HepG2 (cell line): ENCODE measurements around the gene ATAD3C.

Source experiments
- BCL6 ChIP-seq: IDR thresholded peaks from 2 replicates; pipeline ENCODE4 v1.6.1; 2016; ENCODE audit warnings: missing genetic modification reagents, missing compliant biosample characterization
- CTCF ChIP-seq: sonication (generic); formaldehyde crosslinking; IDR thresholded peaks from 2 replicates; pipeline ENCODE4 v1.5.0; 2020; ENCODE audit warnings: mild to moderate bottlenecking, missing genetic modification reagents, moderate library complexity
- EP300 ChIP-seq, 3 experiments: sonication (generic) in 1 of 3; formaldehyde crosslinking in 1 of 3; IDR thresholded peaks; 2 replicates each; pipeline versions ENCODE4 v1.5.1 to v1.6.1; 2011 to 2020; ENCODE audit warnings: low read depth in 2 of 3, low read length in 2 of 3, borderline replicate concordance in 1 of 3, improper control_type of control experiment in 1 of 3, mild to moderate bottlenecking in 1 of 3, missing genetic modification reagents in 1 of 3, moderate library complexity in 1 of 3
- NR2C2 ChIP-seq: sonication (generic); formaldehyde crosslinking; IDR thresholded peaks from 2 replicates; pipeline ENCODE4 v1.4.0; 2020; ENCODE audit warnings: missing genetic modification reagents, mild to moderate bottlenecking, moderate library complexity, borderline replicate concordance
- RELA ChIP-seq: sonication (generic); formaldehyde crosslinking; IDR thresholded peaks from 2 replicates; pipeline ENCODE4 v1.4.0; 2020; ENCODE audit warnings: missing genetic modification reagents
- RFX5 ChIP-seq: IDR thresholded peaks from 2 replicates; pipeline ENCODE4 v1.6.1; 2011; ENCODE audit warnings: low read depth, low read length, improper control_type of control experiment
- SAFB2 ChIP-seq: sonication (generic); formaldehyde crosslinking; IDR thresholded peaks from 2 replicates; pipeline ENCODE4 v1.5.1; 2020; ENCODE audit warnings: missing genetic modification reagents, low read depth, mild to moderate bottlenecking, borderline replicate concordance
- SIN3B ChIP-seq: fragments of 150-350 bp; IDR thresholded peaks from 2 replicates; pipeline ENCODE4 v1.6.1; 2014; ENCODE audit warnings: low read length
- SMAD3 ChIP-seq: sonication (generic); formaldehyde crosslinking; IDR thresholded peaks from 2 replicates; pipeline ENCODE4 v1.4.0; 2020; ENCODE audit warnings: missing genetic modification reagents
- ZZZ3 ChIP-seq: sonication (generic); formaldehyde crosslinking; IDR thresholded peaks from 2 replicates; pipeline ENCODE4 v1.4.0; 2020; ENCODE audit warnings: missing genetic modification reagents, mild to moderate bottlenecking, borderline replicate concordance
- TF ChIP-seq, protein P1 (sequence below): sonication (generic); formaldehyde crosslinking; IDR thresholded peaks from 2 replicates; pipeline ENCODE4 v1.4.0; 2020; ENCODE audit warnings: missing genetic modification reagents
- TF ChIP-seq, protein P2 (sequence below): sonication (generic); formaldehyde crosslinking; IDR thresholded peaks from 2 replicates; pipeline ENCODE4 v1.4.0; 2020; ENCODE audit warnings: low read depth, mild to moderate bottlenecking, missing genetic modification reagents
- TF ChIP-seq, protein P3 (sequence below), 2 experiments: sonication (generic) in 1 of 2; formaldehyde crosslinking in 1 of 2; IDR thresholded peaks; 2 replicates each; pipeline versions ENCODE4 v1.5.1 to v1.6.1; 2011 to 2020; ENCODE audit warnings: borderline replicate concordance in 1 of 2, low read depth in 1 of 2, low read length in 1 of 2, mild to moderate bottlenecking in 1 of 2, missing genetic modification reagents in 1 of 2, moderate library complexity in 1 of 2

- TF ChIP-seq RFX5 (no peak), CTCF (CRISPR knock-in tag) (no peak), EP300 (IDR thresholded peaks at IDR 0.05; ENCODE audit: low read depth in 2 of 2, low read length in 2 of 2) (no peak), EP300 (CRISPR knock-in tag; IDR thresholded peaks at IDR 0.05; ENCODE audit: borderline replicate concordance) (no peak), BCL6 (CRISPR knock-in tag) (no peak), ZZZ3 (no peak), NR2C2 (CRISPR knock-in tag) (no peak), SIN3B (no peak), RELA (CRISPR knock-in tag) (no peak), SMAD3 (CRISPR knock-in tag) (no peak), SAFB2 (CRISPR knock-in tag) (no peak)
- TF ChIP-seq, protein P1, sequence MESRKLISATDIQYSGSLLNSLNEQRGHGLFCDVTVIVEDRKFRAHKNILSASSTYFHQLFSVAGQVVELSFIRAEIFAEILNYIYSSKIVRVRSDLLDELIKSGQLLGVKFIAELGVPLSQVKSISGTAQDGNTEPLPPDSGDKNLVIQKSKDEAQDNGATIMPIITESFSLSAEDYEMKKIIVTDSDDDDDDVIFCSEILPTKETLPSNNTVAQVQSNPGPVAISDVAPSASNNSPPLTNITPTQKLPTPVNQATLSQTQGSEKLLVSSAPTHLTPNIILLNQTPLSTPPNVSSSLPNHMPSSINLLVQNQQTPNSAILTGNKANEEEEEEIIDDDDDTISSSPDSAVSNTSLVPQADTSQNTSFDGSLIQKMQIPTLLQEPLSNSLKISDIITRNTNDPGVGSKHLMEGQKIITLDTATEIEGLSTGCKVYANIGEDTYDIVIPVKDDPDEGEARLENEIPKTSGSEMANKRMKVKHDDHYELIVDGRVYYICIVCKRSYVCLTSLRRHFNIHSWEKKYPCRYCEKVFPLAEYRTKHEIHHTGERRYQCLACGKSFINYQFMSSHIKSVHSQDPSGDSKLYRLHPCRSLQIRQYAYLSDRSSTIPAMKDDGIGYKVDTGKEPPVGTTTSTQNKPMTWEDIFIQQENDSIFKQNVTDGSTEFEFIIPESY: no peak
- TF ChIP-seq, protein P2, sequence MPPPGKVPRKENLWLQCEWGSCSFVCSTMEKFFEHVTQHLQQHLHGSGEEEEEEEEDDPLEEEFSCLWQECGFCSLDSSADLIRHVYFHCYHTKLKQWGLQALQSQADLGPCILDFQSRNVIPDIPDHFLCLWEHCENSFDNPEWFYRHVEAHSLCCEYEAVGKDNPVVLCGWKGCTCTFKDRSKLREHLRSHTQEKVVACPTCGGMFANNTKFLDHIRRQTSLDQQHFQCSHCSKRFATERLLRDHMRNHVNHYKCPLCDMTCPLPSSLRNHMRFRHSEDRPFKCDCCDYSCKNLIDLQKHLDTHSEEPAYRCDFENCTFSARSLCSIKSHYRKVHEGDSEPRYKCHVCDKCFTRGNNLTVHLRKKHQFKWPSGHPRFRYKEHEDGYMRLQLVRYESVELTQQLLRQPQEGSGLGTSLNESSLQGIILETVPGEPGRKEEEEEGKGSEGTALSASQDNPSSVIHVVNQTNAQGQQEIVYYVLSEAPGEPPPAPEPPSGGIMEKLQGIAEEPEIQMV (CRISPR knock-in tag): no peak
- TF ChIP-seq, protein P3, sequence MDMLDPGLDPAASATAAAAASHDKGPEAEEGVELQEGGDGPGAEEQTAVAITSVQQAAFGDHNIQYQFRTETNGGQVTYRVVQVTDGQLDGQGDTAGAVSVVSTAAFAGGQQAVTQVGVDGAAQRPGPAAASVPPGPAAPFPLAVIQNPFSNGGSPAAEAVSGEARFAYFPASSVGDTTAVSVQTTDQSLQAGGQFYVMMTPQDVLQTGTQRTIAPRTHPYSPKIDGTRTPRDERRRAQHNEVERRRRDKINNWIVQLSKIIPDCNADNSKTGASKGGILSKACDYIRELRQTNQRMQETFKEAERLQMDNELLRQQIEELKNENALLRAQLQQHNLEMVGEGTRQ (IDR thresholded peaks at IDR 0.05; ENCODE audit: low read depth, low read length): no peak
- TF ChIP-seq, protein P3 (CRISPR knock-in tag; IDR thresholded peaks at IDR 0.05; ENCODE audit: borderline replicate concordance): no peak
Observed at GRCh38 chr1:1463312-1463711, 13.8 kb downstream of the ATAD3C start.
